HCT116 (cell line): Measurements from ENCODE around the gene CCDC177. TPM values are rescaled to one million over a fixed set of nuclear protein-coding genes. Genes with fewer than 3 reads are reported as not detected.

Source experiments
- ATAC-seq: fragments of 200-7000 bp; cut with Tn5 transposase; 2 replicates; pipeline ENCODE4 v1.9.1; 2020; ENCODE audit warnings: mild to moderate bottlenecking, moderate library complexity
- BruUV-seq: library from RNA; stranded (reverse); fragments of 400-500 nt; replicated peaks from 2 replicates; lab custom pipeline; 2021; lab: Mats Ljungman, UMichigan
- CTCF ChIA-PET: fragments of 300-600 bp; sonication (Branson Sonifier 250); formaldehyde crosslinking; loops from one replicate; lab custom pipeline; 2021; ENCODE audit warnings: antibody characterized with exemption; lab: Charles Lee
- POLR2A ChIA-PET: fragments of 300-600, 350-600 bp; sonication (Branson Sonifier 250); formaldehyde crosslinking; loops from one replicate; lab custom pipeline; 2021; ENCODE audit warnings: antibody characterized with exemption; lab: Charles Lee
- RAD21 ChIA-PET, 2 experiments: fragments of 300-600 bp; sonication (Branson Sonifier 250); formaldehyde crosslinking; loops; one replicate each; lab custom pipeline; 2023; ENCODE audit warnings: low total read pairs in 2 of 2; ENCODE audit not compliant: uncharacterized antibody in 2 of 2, unreplicated experiment in 2 of 2, low non-redundant PET in 1 of 2; lab: Charles Lee
- DNase-seq: peaks from one replicate; pipeline ENCODE4 v3.0.0-alpha.2; 2010; ENCODE audit warnings: low read depth, low spot score
- H2AFZ ChIP-seq: fragments of 200-600 bp; shearing (Covaris generic), sonication (generic); 2 replicates; pipeline ENCODE4 v1.6.1; 2017; ENCODE audit warnings: low read depth, mixed run types, mixed read lengths, antibody characterized with exemption, low read length; ENCODE audit not compliant: poor library complexity, severe bottlenecking
- H3K27ac ChIP-seq: 2 replicates; pipeline ENCODE4 v1.5.1; 2012; ENCODE audit warnings: low read depth, low read length
- H3K27me3 ChIP-seq: fragments of 200-600 bp; sonication (generic); 2 replicates; pipeline ENCODE4 v1.6.1; 2016; ENCODE audit warnings: mixed run types, low read length, mixed read lengths; ENCODE audit not compliant: insufficient read depth
- H3K36me3 ChIP-seq, 2 experiments: fragments of 200-500 bp in 1 of 2; fragments of 200-600 bp in 1 of 2; sonication (Bioruptor generic) in 1 of 2; sonication (generic) in 1 of 2; 2 replicates each; pipeline versions ENCODE4 v1.5.1 to v1.6.1; 2014 to 2016; ENCODE audit warnings: low read length in 2 of 2, inconsistent platforms in 1 of 2, mixed read lengths in 1 of 2, mixed run types in 1 of 2; ENCODE audit not compliant: insufficient read depth in 2 of 2, control insufficient read depth in 1 of 2
- H3K4me1 ChIP-seq, 2 experiments: fragments of 200-600 bp in 1 of 2; sonication (generic) in 1 of 2; 2 replicates each; pipeline versions ENCODE4 v1.5.1 to v1.6.1; 2012 to 2017; ENCODE audit warnings: low read length in 2 of 2, inconsistent platforms in 1 of 2, mild to moderate bottlenecking in 1 of 2, mixed read lengths in 1 of 2, mixed run types in 1 of 2, moderate library complexity in 1 of 2; ENCODE audit not compliant: insufficient read depth in 2 of 2, control insufficient read depth in 1 of 2
- H3K4me2 ChIP-seq: fragments of 200-600 bp; sonication (generic); 2 replicates; pipeline ENCODE4 v1.6.1; 2017; ENCODE audit warnings: mixed run types, low read length, mixed read lengths
- H3K4me3 ChIP-seq, 2 experiments: fragments of 200-600 bp in 1 of 2; sonication (generic) in 1 of 2; replicated peaks in 1 of 2; 2 replicates each; pipeline ENCODE4 v1.5.1; 2011 to 2016; ENCODE audit warnings: low read length in 2 of 2, control low read depth in 1 of 2, low read depth in 1 of 2, mild to moderate bottlenecking in 1 of 2, mixed read lengths in 1 of 2, mixed run types in 1 of 2
- H3K79me2 ChIP-seq: fragments of 200-600 bp; sonication (generic); 2 replicates; pipeline ENCODE4 v1.6.1; 2017; ENCODE audit warnings: mild to moderate bottlenecking, mixed run types, low read length, moderate library complexity, mixed read lengths; ENCODE audit not compliant: insufficient read depth
- H3K9ac ChIP-seq: fragments of 200-600 bp; sonication (generic); 2 replicates; pipeline ENCODE4 v1.6.1; 2016; ENCODE audit warnings: low read length, mixed read lengths
- H3K9me2 ChIP-seq: fragments of 200-600 bp; sonication (generic), shearing (Covaris generic); 2 replicates; pipeline ENCODE4 v1.6.1; 2017; ENCODE audit warnings: mixed run types, mild to moderate bottlenecking, moderate library complexity; ENCODE audit not compliant: insufficient read depth
- H3K9me3 ChIP-seq, 2 experiments: fragments of 200-500 bp in 1 of 2; fragments of 200-600 bp in 1 of 2; sonication (Bioruptor generic) in 1 of 2; sonication (generic) in 1 of 2; 2 replicates each; pipeline ENCODE4 v1.6.1; 2014 to 2017; ENCODE audit warnings: low read length in 2 of 2, mixed read lengths in 2 of 2, inconsistent platforms in 1 of 2, low read depth in 1 of 2, mild to moderate bottlenecking in 1 of 2, mixed run types in 1 of 2, moderate library complexity in 1 of 2; ENCODE audit not compliant: control insufficient read depth in 1 of 2, insufficient read depth in 1 of 2
- H4K20me1 ChIP-seq: fragments of 200-600 bp; sonication (generic), shearing (Covaris generic); 2 replicates; pipeline ENCODE4 v1.6.1; 2017; ENCODE audit warnings: mixed run types, mild to moderate bottlenecking, moderate library complexity; ENCODE audit not compliant: insufficient read depth
- CBX3 ChIP-seq: IDR thresholded peaks from 2 replicates; pipeline ENCODE4 v1.6.1; 2012; ENCODE audit warnings: low read depth
- EGR1 ChIP-seq: IDR thresholded peaks from 2 replicates; pipeline ENCODE4 v1.6.1; 2012; ENCODE audit warnings: low read depth
- JUND ChIP-seq: IDR thresholded peaks from 2 replicates; pipeline ENCODE4 v1.6.1; 2012
- POLR2A ChIP-seq: IDR thresholded peaks from 2 replicates; pipeline ENCODE4 v1.7.0; 2011; ENCODE audit warnings: borderline replicate concordance; ENCODE audit not compliant: insufficient read depth, insufficient read length; ENCODE audit errors: extremely low read depth
- POLR2AphosphoS5 ChIP-seq: IDR thresholded peaks from 2 replicates; pipeline ENCODE4 v1.6.1; 2011; ENCODE audit warnings: mild to moderate bottlenecking, low read depth, low read length, moderate library complexity
- RAD21 ChIP-seq: IDR thresholded peaks from 2 replicates; pipeline ENCODE4 v1.6.1; 2012; ENCODE audit warnings: low read depth, mild to moderate bottlenecking
- SP1 ChIP-seq: IDR thresholded peaks from 2 replicates; pipeline ENCODE4 v1.6.1; 2012; ENCODE audit warnings: low read depth
- SRF ChIP-seq: IDR thresholded peaks from 2 replicates; pipeline ENCODE4 v1.6.1; 2012; ENCODE audit warnings: low read depth
- TCF7L2 ChIP-seq: IDR thresholded peaks from 2 replicates; pipeline ENCODE4 v1.7.0; 2011; ENCODE audit warnings: borderline replicate concordance, inconsistent platforms; ENCODE audit not compliant: insufficient read depth, insufficient read length; ENCODE audit errors: extremely low read depth
- YY1 ChIP-seq: IDR thresholded peaks from 2 replicates; pipeline ENCODE4 v1.6.1; 2011; ENCODE audit warnings: low read length, low read depth, moderate library complexity, mild to moderate bottlenecking; ENCODE audit not compliant: insufficient replicate concordance; ENCODE audit errors: extremely low read depth
- ZNF274 ChIP-seq: fragments of 200-500 bp; sonication (Bioruptor generic); IDR thresholded peaks from 2 replicates; pipeline ENCODE4 v1.6.1; 2014; ENCODE audit warnings: mild to moderate bottlenecking, low read depth, low read length, inconsistent platforms
- intact Hi-C: fragments of 100-400 bp; cut with micrococcal nuclease; formaldehyde crosslinking; loops from 2 replicates; pipeline ENCODE4 v1.10.0; 2022
- total RNA-seq: library from RNA; stranded (reverse); gene quantifications from one replicate; pipeline ENCODE4 v1.2.1, GENCODE V29; 2021; ENCODE audit not compliant: unreplicated experiment
- TF ChIP-seq, protein P1 (sequence below), 3 experiments: fragments of 200-600 bp in 1 of 3; sonication (generic) in 1 of 3; IDR thresholded peaks in 2 of 3; conservative IDR thresholded peaks in 1 of 3; 2 replicates each; pipeline ENCODE4 v1.5.1; 2012 to 2017; ENCODE audit warnings: low read depth in 2 of 3, low read length in 2 of 3, antibody characterized with exemption in 1 of 3, borderline replicate concordance in 1 of 3, control low read depth in 1 of 3, mild to moderate bottlenecking in 1 of 3, mixed read lengths in 1 of 3, mixed run types in 1 of 3, moderate library complexity in 1 of 3; ENCODE audit not compliant: insufficient read depth in 1 of 3
- TF ChIP-seq, protein P2 (sequence below): IDR thresholded peaks from 2 replicates; pipeline ENCODE4 v1.6.1; 2012
- TF ChIP-seq, protein P3 (sequence below): IDR thresholded peaks from 2 replicates; pipeline ENCODE4 v1.6.1; 2011; ENCODE audit warnings: mild to moderate bottlenecking, low read length, moderate library complexity; ENCODE audit not compliant: insufficient replicate concordance; ENCODE audit errors: extremely low read depth
- TF ChIP-seq, protein P4 (sequence below): IDR thresholded peaks from 2 replicates; pipeline ENCODE4 v1.6.1; 2012

CCDC177 gene
- total RNA-seq, 1 experiment from 2014 or later: not detected

DNA sequence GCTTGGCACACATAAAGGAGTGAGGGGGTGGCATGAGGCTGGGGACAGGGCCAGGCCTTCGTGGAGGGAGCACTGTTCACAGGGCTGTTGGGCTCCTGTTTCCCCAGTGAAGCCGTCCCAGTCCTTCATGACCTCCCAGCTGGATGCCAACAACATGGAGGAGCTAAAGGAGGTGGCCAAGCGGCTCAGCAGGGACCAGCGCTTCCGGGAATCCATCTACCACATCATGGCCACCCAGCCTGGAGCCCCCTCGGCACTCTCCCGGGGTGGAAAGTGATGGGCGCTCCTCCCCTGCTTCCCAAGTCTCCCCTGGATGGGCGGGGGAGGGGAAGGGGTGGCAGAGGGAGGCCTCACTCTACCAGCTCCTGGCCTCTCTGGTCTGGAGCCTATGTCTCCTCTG, 46.5 kb downstream of the CCDC177 start (continued):
- TF ChIP-seq, protein P1, sequence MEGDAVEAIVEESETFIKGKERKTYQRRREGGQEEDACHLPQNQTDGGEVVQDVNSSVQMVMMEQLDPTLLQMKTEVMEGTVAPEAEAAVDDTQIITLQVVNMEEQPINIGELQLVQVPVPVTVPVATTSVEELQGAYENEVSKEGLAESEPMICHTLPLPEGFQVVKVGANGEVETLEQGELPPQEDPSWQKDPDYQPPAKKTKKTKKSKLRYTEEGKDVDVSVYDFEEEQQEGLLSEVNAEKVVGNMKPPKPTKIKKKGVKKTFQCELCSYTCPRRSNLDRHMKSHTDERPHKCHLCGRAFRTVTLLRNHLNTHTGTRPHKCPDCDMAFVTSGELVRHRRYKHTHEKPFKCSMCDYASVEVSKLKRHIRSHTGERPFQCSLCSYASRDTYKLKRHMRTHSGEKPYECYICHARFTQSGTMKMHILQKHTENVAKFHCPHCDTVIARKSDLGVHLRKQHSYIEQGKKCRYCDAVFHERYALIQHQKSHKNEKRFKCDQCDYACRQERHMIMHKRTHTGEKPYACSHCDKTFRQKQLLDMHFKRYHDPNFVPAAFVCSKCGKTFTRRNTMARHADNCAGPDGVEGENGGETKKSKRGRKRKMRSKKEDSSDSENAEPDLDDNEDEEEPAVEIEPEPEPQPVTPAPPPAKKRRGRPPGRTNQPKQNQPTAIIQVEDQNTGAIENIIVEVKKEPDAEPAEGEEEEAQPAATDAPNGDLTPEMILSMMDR (IDR thresholded peaks at IDR 0.05 in 2 of 3, conservative IDR thresholded peaks at IDR 0.05 in 1 of 3; ENCODE audit: borderline replicate concordance in 1 of 3, insufficient read depth in 1 of 3, low read depth in 2 of 3, low read length in 2 of 3): no peak
- TF ChIP-seq, protein P2, sequence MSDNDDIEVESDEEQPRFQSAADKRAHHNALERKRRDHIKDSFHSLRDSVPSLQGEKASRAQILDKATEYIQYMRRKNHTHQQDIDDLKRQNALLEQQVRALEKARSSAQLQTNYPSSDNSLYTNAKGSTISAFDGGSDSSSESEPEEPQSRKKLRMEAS: no peak

DNA sequence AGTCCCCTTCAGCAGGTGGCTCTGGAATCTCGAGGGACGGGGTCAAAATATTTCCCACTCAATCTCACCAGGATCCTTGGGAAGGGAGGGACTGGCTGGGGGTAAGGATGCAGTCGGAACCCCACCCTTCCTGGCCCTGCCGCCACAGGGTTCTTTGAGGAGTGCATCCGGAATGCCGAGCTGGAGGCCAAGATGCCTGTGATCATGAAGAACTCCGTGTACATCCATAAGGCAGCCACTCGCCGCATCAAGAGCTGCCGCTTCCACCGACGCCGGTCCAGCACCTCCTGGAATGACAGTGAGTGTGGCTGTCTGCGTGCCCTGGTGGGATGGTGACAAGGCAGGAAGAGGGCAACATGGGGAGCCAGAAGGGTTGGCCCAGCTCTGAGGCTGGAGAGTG, 47.0 kb downstream of the CCDC177 start:
- Histone ChIP-seq H3K9me3 (no peaks in the 10 kb centered on the region), H3K4me3 (no peak overlapping the region), H3K36me3 (no peaks in the 10 kb centered on the region)
- DNase-seq: no peak
- TF ChIP-seq, protein P3, sequence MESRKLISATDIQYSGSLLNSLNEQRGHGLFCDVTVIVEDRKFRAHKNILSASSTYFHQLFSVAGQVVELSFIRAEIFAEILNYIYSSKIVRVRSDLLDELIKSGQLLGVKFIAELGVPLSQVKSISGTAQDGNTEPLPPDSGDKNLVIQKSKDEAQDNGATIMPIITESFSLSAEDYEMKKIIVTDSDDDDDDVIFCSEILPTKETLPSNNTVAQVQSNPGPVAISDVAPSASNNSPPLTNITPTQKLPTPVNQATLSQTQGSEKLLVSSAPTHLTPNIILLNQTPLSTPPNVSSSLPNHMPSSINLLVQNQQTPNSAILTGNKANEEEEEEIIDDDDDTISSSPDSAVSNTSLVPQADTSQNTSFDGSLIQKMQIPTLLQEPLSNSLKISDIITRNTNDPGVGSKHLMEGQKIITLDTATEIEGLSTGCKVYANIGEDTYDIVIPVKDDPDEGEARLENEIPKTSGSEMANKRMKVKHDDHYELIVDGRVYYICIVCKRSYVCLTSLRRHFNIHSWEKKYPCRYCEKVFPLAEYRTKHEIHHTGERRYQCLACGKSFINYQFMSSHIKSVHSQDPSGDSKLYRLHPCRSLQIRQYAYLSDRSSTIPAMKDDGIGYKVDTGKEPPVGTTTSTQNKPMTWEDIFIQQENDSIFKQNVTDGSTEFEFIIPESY: no peak
- TF ChIP-seq ZNF274 (no peak), POLR2AphosphoS5 (no peak), CBX3 (no peak), POLR2A (no peak), JUND (no peak), EGR1 (no peak), YY1 (no peak), TCF7L2 (no peak), SP1 (no peak), RAD21 (no peak), SRF (no peak)
- TF ChIP-seq, protein P2: no peak
- TF ChIP-seq, protein P4, sequence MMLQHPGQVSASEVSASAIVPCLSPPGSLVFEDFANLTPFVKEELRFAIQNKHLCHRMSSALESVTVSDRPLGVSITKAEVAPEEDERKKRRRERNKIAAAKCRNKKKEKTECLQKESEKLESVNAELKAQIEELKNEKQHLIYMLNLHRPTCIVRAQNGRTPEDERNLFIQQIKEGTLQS: no peak
- TF ChIP-seq, all 23 proteins: peak for 0
- H3K4me1 ChIP-seq: peaks cover 0 to 3% of the 10 kb centered on the region in 2 experiments; a peak in 2 of 4 replicates
- POLR2A ChIA-PET: no interaction called here
- no peaks in the 10 kb centered on the region for H4K20me1 ChIP-seq
- no peak overlapping the region for H3K4me2 ChIP-seq
- H3K27me3 ChIP-seq: no peaks in the 10 kb centered on the region
- no peak overlapping the region for H3K9ac ChIP-seq
- no peak for ATAC-seq
- no peaks in the 10 kb centered on the region for H3K9me2 ChIP-seq
- intact Hi-C loops: no loop called here
- no peak overlapping the region for H2AFZ ChIP-seq
- no peak overlapping the region for H3K27ac ChIP-seq
- RAD21 ChIA-PET: no interaction called here
- no peaks in the 10 kb centered on the region for H3K79me2 ChIP-seq
- BruUV-seq: no TSS peak
- CTCF ChIA-PET: no interaction called here
